HCT116 (cell line): Measurements from ENCODE around the gene EXOSC10. TPM values are rescaled to one million over a fixed set of nuclear protein-coding genes. Genes with fewer than 3 reads are reported as not detected.

Source experiments
- ATAC-seq: fragments of 200-7000 bp; cut with Tn5 transposase; 2 replicates; pipeline ENCODE4 v1.9.1; 2020; ENCODE audit warnings: mild to moderate bottlenecking, moderate library complexity
- BruUV-seq: library from RNA; stranded (reverse); fragments of 400-500 nt; replicated peaks from 2 replicates; lab custom pipeline; 2021; lab: Mats Ljungman, UMichigan
- CTCF ChIA-PET: fragments of 300-600 bp; sonication (Branson Sonifier 250); formaldehyde crosslinking; loops from one replicate; lab custom pipeline; 2021; ENCODE audit warnings: antibody characterized with exemption; lab: Charles Lee
- POLR2A ChIA-PET: fragments of 300-600, 350-600 bp; sonication (Branson Sonifier 250); formaldehyde crosslinking; loops from one replicate; lab custom pipeline; 2021; ENCODE audit warnings: antibody characterized with exemption; lab: Charles Lee
- RAD21 ChIA-PET, 2 experiments: fragments of 300-600 bp; sonication (Branson Sonifier 250); formaldehyde crosslinking; loops; one replicate each; lab custom pipeline; 2023; ENCODE audit warnings: low total read pairs in 2 of 2; ENCODE audit not compliant: uncharacterized antibody in 2 of 2, unreplicated experiment in 2 of 2, low non-redundant PET in 1 of 2; lab: Charles Lee
- DNase-seq: peaks from one replicate; pipeline ENCODE4 v3.0.0-alpha.2; 2010; ENCODE audit warnings: low read depth, low spot score
- H2AFZ ChIP-seq: fragments of 200-600 bp; shearing (Covaris generic), sonication (generic); 2 replicates; pipeline ENCODE4 v1.6.1; 2017; ENCODE audit warnings: low read depth, mixed run types, mixed read lengths, antibody characterized with exemption, low read length; ENCODE audit not compliant: poor library complexity, severe bottlenecking
- H3K27ac ChIP-seq: 2 replicates; pipeline ENCODE4 v1.5.1; 2012; ENCODE audit warnings: low read depth, low read length
- H3K27me3 ChIP-seq: fragments of 200-600 bp; sonication (generic); 2 replicates; pipeline ENCODE4 v1.6.1; 2016; ENCODE audit warnings: mixed run types, low read length, mixed read lengths; ENCODE audit not compliant: insufficient read depth
- H3K36me3 ChIP-seq, 2 experiments: fragments of 200-500 bp in 1 of 2; fragments of 200-600 bp in 1 of 2; sonication (Bioruptor generic) in 1 of 2; sonication (generic) in 1 of 2; 2 replicates each; pipeline versions ENCODE4 v1.5.1 to v1.6.1; 2014 to 2016; ENCODE audit warnings: low read length in 2 of 2, inconsistent platforms in 1 of 2, mixed read lengths in 1 of 2, mixed run types in 1 of 2; ENCODE audit not compliant: insufficient read depth in 2 of 2, control insufficient read depth in 1 of 2
- H3K4me1 ChIP-seq, 2 experiments: fragments of 200-600 bp in 1 of 2; sonication (generic) in 1 of 2; 2 replicates each; pipeline versions ENCODE4 v1.5.1 to v1.6.1; 2012 to 2017; ENCODE audit warnings: low read length in 2 of 2, inconsistent platforms in 1 of 2, mild to moderate bottlenecking in 1 of 2, mixed read lengths in 1 of 2, mixed run types in 1 of 2, moderate library complexity in 1 of 2; ENCODE audit not compliant: insufficient read depth in 2 of 2, control insufficient read depth in 1 of 2
- H3K4me2 ChIP-seq: fragments of 200-600 bp; sonication (generic); 2 replicates; pipeline ENCODE4 v1.6.1; 2017; ENCODE audit warnings: mixed run types, low read length, mixed read lengths
- H3K4me3 ChIP-seq, 2 experiments: fragments of 200-600 bp in 1 of 2; sonication (generic) in 1 of 2; replicated peaks in 1 of 2; 2 replicates each; pipeline ENCODE4 v1.5.1; 2011 to 2016; ENCODE audit warnings: low read length in 2 of 2, control low read depth in 1 of 2, low read depth in 1 of 2, mild to moderate bottlenecking in 1 of 2, mixed read lengths in 1 of 2, mixed run types in 1 of 2
- H3K79me2 ChIP-seq: fragments of 200-600 bp; sonication (generic); 2 replicates; pipeline ENCODE4 v1.6.1; 2017; ENCODE audit warnings: mild to moderate bottlenecking, mixed run types, low read length, moderate library complexity, mixed read lengths; ENCODE audit not compliant: insufficient read depth
- H3K9ac ChIP-seq: fragments of 200-600 bp; sonication (generic); 2 replicates; pipeline ENCODE4 v1.6.1; 2016; ENCODE audit warnings: low read length, mixed read lengths
- H3K9me2 ChIP-seq: fragments of 200-600 bp; sonication (generic), shearing (Covaris generic); 2 replicates; pipeline ENCODE4 v1.6.1; 2017; ENCODE audit warnings: mixed run types, mild to moderate bottlenecking, moderate library complexity; ENCODE audit not compliant: insufficient read depth
- H3K9me3 ChIP-seq, 2 experiments: fragments of 200-500 bp in 1 of 2; fragments of 200-600 bp in 1 of 2; sonication (Bioruptor generic) in 1 of 2; sonication (generic) in 1 of 2; 2 replicates each; pipeline ENCODE4 v1.6.1; 2014 to 2017; ENCODE audit warnings: low read length in 2 of 2, mixed read lengths in 2 of 2, inconsistent platforms in 1 of 2, low read depth in 1 of 2, mild to moderate bottlenecking in 1 of 2, mixed run types in 1 of 2, moderate library complexity in 1 of 2; ENCODE audit not compliant: control insufficient read depth in 1 of 2, insufficient read depth in 1 of 2
- H4K20me1 ChIP-seq: fragments of 200-600 bp; sonication (generic), shearing (Covaris generic); 2 replicates; pipeline ENCODE4 v1.6.1; 2017; ENCODE audit warnings: mixed run types, mild to moderate bottlenecking, moderate library complexity; ENCODE audit not compliant: insufficient read depth
- CBX3 ChIP-seq: IDR thresholded peaks from 2 replicates; pipeline ENCODE4 v1.6.1; 2012; ENCODE audit warnings: low read depth
- CEBPB ChIP-seq: IDR thresholded peaks from 2 replicates; pipeline ENCODE4 v1.6.1; 2012; ENCODE audit warnings: low read depth
- EGR1 ChIP-seq: IDR thresholded peaks from 2 replicates; pipeline ENCODE4 v1.6.1; 2012; ENCODE audit warnings: low read depth
- POLR2A ChIP-seq: IDR thresholded peaks from 2 replicates; pipeline ENCODE4 v1.7.0; 2011; ENCODE audit warnings: borderline replicate concordance; ENCODE audit not compliant: insufficient read depth, insufficient read length; ENCODE audit errors: extremely low read depth
- RAD21 ChIP-seq: IDR thresholded peaks from 2 replicates; pipeline ENCODE4 v1.6.1; 2012; ENCODE audit warnings: low read depth, mild to moderate bottlenecking
- SIN3A ChIP-seq: IDR thresholded peaks from 2 replicates; pipeline ENCODE4 v1.6.1; 2012; ENCODE audit warnings: low read depth
- SP1 ChIP-seq: IDR thresholded peaks from 2 replicates; pipeline ENCODE4 v1.6.1; 2012; ENCODE audit warnings: low read depth
- TCF7L2 ChIP-seq: IDR thresholded peaks from 2 replicates; pipeline ENCODE4 v1.7.0; 2011; ENCODE audit warnings: borderline replicate concordance, inconsistent platforms; ENCODE audit not compliant: insufficient read depth, insufficient read length; ENCODE audit errors: extremely low read depth
- YY1 ChIP-seq: IDR thresholded peaks from 2 replicates; pipeline ENCODE4 v1.6.1; 2011; ENCODE audit warnings: low read length, low read depth, moderate library complexity, mild to moderate bottlenecking; ENCODE audit not compliant: insufficient replicate concordance; ENCODE audit errors: extremely low read depth
- ZBTB33 ChIP-seq: IDR thresholded peaks from 2 replicates; pipeline ENCODE4 v1.6.1; 2011; ENCODE audit warnings: mild to moderate bottlenecking, low read length, moderate library complexity; ENCODE audit not compliant: insufficient replicate concordance; ENCODE audit errors: extremely low read depth
- intact Hi-C: fragments of 100-400 bp; cut with micrococcal nuclease; formaldehyde crosslinking; loops from 2 replicates; pipeline ENCODE4 v1.10.0; 2022
- total RNA-seq: library from RNA; stranded (reverse); gene quantifications from one replicate; pipeline ENCODE4 v1.2.1, GENCODE V29; 2021; ENCODE audit not compliant: unreplicated experiment

The EXOSC10 gene
- total RNA-seq, 1 experiment from 2014 or later: 80.7 TPM

GRCh38 chr1:11053758-11054137 lies 45.9 kb downstream of the EXOSC10 start:
- no peak overlapping the region for H3K27ac ChIP-seq
- no peak overlapping the region for H3K9ac ChIP-seq
- TF ChIP-seq SIN3A (no peak), CEBPB (no peak), TCF7L2 (no peak), CBX3 (no peak), YY1 (no peak), RAD21 (no peak), EGR1 (no peak), SP1 (no peak), POLR2A (no peak), ZBTB33 (no peak)
- TF ChIP-seq, all 23 proteins: peak for 0
- H2AFZ ChIP-seq: no peak overlapping the region
- peaks cover 26% of the 10 kb centered on the region for H3K79me2 ChIP-seq
- H3K36me3 ChIP-seq: peaks cover 2 to 23% of the 10 kb centered on the region in 2 experiments; a peak in 2 of 4 replicates
- RAD21 ChIA-PET: no interaction called here
- no TSS peak for BruUV-seq
- POLR2A ChIA-PET: no interaction called here
- no peak for DNase-seq
- no peak overlapping the region for H3K4me2 ChIP-seq
- CTCF ChIA-PET: no interaction called here
- no peaks in the 10 kb centered on the region for H4K20me1 ChIP-seq
- peak; percentile 37 for ATAC-seq
- H3K9me2 ChIP-seq: no peaks in the 10 kb centered on the region
- peaks cover 0 to 14% of the 10 kb centered on the region in 2 experiments; a peak in 2 of 4 replicates for H3K4me1 ChIP-seq
- no peak overlapping the region for H3K4me3 ChIP-seq
- intact Hi-C loops: no loop called here
- no peaks in the 10 kb centered on the region for H3K27me3 ChIP-seq
- H3K9me3 ChIP-seq: no peaks in the 10 kb centered on the region
